HG03571 (cell line): ENCODE results near the gene HDGFL2.

Experiments used
- ATAC-seq: cut with Tn5 transposase; IDR thresholded peaks from one replicate; pipeline ENCODE4 v1.9.1; 2021; ENCODE audit not compliant: unreplicated experiment

Gene HDGFL2

DNA sequence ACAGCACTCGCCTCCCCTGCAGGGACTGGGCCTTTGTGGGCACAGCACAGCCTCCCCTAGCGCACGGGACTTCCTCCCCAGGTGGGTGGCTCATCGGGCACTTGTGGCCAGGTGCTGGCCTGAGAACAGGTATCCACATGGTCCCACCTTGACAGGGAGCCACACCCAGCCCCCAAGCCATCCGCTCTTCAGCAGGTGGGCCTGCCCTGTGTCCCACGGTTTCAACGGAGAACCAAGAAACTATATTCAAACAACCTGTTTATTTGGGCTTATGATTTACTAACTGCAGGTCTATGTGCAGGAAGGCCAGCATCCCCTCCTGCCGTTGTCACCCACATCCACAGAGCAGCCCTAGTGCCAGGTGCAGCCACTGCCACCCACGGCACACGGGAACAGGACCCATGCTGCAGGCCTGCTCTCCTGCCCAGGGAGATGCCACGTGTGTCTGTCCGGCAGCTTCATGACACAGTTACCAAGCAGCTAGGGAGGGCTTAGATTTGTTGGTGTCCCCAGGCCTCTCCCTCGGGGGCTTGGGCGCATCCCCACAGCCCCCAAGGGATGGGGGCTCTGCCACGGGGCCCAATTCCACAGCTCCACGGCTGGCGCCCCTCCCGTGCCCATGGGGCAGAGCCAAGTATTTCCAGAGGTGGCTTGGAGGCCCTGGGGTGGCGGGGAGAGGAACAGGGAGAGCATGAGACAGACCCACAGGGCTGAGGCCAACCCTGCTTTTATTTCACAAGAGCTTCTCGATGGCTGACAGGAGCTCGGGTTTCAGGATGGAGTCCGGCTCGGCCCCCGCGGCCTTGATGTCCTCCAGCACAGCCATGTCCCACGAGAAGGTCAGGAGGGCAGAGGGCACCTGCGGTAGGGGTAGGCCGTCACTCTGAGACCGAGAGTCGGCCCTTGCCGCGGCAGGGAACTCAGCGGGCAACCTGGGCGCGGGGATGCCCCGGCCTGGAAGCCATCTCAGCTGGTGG lies 27.0 kb upstream of the HDGFL2 start:
- ATAC-seq: no peak

DNA sequence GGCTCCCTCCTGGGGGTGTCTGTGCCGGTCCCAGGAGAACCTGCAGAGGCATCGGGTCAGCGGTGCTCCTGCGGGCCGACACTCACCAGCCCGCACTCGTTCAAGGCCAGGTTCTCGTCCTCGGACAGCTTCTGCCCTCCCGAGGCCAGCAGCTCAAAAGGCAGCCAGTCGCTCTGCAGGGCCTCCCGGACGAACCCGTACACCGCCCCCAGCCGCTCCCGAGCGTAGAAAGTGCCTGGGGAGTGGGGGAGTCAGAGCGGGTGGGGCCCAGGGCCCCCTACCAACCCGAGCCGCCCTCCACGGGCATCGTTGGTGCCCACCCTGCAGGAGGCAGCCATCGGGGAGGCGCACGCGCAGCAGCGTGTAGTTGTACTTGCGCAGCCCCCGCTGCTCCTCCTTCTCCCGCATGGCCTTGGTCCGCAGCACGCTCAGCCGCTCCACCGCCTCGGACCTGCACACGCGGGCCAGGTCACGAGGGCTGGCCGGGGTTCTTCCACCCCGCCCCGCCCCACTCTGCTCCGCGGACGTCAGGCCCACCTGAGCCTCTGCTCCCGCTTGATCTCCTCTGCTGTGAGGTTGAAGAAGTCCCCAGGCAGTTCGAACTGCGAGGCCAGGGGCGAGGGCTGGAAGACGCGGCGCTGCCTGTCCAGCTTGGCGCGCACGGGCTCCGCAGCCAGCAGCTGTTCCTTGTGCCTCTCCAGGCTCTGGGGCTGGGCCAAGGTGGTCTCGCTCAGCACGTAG lies 26.0 kb upstream of the HDGFL2 start:
- no peak for ATAC-seq

DNA sequence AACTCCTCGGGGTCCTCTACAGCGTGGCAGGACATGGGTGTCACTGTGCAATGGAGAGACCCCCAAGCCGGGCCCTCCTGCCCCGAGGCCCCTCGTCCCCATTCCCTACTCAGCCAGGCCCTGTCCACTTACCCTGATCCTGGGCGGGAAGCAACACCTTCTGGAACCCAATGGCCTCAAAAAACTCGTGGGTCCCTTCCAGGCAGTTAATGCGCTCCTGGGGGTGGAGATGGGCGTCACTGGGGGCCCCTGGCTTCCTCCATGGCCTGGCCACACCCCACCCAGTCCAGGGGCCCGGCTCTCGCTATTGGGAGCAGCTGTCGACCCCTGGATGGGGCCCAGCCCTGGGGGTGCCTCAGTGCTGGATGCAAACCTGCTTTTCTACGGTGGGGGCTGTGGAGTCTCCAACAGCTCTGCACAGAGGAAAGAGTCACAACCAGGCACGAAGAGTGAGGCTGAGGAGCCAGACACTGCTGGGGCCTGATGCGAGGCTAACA lies 25.3 kb upstream of the HDGFL2 start:
- no peak for ATAC-seq

DNA sequence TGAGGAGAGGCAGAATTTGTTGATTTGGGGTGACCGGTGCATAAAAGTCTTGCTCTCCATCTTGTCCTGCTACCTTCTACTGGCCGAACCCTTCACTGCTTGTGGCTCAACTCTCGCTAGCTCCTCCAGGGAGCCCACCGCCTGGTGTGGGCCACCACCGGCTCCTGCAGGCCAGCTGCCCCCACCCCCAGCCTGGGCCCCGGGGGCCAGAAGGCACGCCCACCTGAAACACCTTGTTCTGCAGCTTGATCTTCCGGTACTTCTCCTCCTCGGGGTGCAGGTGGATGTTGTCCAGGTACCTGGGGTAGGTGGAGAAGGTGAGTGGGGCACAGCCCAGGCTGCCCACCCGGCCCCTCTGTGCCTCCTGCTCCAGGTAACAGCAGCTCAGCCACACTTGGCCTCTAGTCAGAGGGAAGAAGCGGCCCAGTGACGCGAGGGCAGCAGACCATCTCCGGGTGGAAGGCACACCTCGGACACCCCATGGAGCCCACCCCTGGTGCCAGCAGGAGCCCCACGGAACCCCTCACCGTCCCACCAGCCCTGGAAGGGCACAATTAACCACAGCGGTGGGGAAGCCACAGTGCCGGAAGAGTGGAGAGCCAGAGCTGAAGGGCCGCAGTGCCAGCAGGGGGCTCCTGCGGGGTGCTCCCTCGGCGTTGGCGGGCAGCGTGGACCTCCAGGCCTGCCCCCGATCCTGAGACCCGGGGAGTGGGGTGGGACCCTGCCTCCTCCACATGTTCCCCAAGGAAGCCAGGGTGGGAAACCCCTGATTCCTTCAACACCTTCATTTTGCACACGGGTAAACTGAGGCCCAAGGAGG lies 24.6 kb upstream of the HDGFL2 start:
- no peak for ATAC-seq

DNA sequence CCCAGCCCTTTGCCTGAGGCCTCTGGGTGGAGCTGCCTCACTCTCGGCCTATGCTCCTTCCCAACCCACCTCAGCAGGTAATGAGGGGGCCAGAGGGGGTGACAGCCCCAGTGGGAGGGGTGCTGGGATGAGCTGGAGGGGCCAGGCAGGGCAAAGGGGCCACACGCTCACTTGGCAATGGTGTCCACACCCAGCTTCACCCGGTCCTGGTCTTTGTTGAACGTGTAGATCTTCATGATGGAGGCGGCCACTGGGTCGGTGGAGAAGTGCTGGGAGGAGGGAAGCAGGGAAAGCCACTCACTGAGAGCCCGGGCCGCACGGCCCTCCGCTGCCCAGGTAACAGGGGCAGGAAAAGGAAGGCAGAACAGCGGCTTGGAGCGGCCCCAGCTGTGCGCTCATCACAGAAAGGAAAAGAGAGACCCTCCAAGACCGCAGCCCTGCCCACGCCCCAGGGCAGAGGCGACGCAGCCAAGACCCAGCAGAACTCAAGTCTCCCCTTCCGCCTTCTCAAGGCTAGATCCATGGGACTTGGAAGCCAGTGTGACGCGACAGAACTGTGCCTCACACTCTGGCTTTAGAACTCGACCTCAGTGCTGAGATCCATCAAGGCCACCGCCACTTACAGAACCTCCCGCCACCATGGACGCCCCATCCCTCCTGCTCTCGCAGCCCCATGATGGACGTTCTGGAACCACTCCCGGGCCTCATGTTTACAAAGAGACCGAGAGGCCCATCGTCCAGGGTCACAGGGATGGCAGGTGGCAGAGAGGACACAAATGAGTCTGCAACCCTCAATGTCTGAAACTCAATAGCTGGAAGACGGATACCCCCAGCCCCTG lies 23.7 kb upstream of the HDGFL2 start:
- ATAC-seq: no peak

DNA sequence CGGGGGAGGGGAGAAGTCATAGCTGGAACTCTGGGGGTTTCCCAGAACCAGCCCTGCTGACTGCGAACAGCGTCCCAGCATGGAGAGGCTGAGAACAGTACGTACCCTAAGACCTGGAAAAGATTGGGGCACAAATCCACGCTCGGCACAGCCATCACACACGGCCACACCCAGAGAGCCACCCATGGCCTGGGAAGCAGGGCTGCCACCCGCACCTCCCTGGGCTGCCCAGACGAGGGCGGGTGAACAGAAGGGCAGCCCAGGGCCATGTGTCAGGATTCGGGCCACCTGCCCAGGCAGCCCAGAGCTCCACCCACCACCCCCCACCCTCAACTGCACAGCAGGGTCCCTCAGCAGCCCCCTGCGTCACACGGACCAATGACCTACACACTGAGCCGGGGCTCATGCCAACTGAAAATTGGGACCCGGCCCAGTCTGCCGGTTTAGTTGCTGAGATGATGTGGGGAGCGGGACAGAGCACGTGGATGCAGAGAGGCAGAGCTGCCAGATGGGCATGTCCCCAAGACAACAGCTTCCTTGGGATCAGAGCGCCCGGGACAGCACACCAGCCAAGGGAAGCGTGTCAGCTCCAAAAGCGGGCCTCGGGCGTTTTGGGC lies 23.0 kb upstream of the HDGFL2 start:
- no peak for ATAC-seq

DNA sequence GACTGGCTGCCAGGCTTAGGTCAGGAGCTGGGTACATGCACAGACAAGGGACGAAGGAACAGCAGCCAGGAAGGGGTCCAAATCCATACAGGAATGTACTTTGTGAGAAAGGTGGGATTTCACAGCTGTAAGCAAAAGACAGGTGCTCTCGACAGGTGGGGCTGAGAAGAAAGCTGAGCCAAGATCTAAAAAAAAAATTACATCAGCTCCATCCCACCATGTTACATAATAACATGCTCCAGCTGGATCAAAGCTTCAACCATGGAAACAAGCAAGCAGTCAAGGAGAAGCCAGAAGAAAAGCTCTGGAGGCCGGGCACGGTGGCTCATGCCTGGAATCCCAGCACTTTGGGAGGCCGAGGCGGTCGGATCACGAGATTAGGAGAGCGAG lies 22.5 kb upstream of the HDGFL2 start:
- no peak for ATAC-seq

DNA sequence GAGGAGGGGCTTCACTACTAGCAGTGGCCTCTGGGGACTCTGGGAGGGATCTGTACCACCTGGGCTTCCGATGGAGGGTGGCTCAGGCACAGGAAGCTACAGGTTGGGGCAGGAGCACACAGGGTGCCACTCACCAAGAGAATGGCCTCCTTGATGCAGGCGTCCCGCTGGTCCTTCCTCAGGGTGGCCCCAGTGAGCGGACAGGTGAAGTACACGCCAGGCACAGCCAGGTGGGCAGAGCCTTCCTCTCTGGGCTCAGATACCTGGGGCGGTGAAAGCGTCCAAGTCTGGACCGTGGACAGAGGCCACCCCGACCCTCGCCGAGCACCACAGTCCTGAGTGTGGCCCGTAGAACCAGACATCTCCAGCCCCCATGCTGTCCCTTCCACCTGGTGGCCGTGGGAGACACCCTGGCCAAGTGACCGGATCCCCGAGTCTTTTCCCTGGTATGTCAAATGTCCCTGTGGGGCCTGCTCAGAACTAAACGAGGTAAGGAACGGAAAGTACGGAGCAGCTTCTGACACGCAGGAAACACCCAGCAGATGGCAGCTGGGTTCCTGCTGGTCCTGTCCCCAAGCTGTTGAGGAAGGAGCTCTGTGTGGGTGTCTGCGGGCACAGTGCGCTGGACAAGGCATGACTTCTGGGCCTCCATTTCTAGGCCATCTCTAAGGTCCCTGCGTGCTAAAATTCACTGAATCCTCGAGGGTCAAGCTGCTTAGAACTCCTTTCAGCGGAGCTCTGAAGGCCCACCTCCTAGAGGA lies 19.7 kb upstream of the HDGFL2 start:
- no peak for ATAC-seq

DNA sequence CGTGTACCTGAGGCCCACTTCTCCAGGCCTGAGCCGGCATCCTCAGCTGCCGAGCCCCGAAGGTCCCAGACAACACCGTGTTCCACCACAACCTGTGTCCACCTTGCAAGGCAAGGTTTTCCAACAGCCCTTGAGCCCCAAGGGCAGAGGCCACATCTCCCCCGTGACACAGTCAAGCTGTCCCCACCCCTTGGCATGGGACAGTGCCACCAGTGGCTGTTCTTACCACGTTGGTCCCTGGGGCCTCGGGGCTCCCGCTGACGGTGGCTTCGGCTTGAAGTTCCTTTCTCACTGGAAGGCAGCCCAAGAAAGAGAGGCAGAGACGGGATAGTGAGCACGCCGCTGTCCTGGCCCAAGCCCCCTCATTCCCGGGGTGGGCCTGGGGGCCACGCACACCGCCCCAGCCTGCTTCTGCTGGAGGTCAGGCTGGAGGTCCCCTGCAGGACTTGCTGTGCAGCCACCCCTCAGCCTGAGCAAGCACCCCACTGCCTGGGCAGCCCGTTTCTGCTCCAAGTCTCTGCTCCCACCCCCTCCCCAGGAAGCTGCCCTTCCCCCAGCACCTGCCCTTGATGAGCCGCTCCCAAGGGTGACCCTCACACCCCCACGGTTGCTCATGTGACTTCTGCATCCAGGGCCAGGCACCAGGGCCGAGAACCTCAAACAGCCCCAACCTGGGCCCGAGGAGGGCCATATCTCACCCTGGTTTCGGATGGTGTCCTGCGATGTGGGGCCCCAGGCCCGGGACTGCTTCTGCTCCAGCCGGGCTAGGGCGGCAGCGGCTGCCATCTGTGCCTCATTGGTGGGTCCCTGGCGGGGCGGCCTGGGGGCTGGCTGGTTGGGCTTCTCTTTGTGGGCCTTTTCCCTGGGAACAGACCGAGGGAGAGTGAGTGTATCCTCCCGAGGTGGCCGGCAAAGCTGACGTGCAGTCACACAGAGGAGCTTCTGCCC lies 18.6 kb upstream of the HDGFL2 start:
- no peak for ATAC-seq

DNA sequence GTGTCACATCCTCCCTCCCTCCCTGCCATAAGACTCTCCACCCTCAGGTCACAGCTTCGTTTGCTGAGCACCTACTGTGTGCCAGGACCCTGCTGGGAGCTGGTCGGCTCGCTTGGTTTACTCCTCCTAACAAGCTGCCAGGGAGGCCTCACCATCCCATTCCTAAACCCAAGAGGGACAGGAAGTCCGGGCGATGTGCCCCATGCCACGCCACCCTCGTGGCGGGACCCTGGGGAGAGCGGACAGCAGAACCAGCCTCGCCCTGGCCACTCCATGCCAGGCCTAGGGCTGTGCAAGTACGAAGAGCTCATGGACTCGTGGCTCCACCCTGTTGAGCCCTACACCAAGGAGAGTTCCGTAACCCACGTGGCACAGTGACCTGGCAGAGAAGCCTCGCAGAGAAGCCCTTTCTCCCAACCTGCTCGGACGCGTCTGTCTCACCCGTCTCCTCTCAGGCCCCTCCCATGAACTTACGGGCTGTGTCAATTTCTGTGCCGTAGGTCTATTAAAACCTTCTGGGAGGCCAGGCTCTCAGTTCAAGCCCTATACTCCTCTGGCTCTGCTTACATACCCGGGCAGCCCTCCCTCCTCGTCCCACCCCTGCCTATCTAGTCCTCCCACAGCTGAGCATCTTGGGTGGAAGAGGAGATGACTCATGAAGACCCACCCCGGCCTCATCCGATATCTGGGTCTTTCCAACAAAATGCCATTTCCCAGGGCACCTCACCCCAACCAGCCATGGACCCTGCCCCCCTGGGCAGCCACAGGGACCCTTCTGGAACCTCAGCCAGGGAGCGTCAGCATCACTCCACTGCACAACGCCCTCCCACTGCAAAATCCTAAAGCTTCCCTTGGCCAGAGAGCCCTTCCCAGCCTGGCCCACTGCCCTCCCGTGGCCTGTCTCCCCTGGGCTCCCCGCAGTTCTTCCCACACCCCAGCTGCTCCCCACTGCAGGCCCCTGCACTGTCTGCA lies 17.1 kb upstream of the HDGFL2 start:
- ATAC-seq: no peak

DNA sequence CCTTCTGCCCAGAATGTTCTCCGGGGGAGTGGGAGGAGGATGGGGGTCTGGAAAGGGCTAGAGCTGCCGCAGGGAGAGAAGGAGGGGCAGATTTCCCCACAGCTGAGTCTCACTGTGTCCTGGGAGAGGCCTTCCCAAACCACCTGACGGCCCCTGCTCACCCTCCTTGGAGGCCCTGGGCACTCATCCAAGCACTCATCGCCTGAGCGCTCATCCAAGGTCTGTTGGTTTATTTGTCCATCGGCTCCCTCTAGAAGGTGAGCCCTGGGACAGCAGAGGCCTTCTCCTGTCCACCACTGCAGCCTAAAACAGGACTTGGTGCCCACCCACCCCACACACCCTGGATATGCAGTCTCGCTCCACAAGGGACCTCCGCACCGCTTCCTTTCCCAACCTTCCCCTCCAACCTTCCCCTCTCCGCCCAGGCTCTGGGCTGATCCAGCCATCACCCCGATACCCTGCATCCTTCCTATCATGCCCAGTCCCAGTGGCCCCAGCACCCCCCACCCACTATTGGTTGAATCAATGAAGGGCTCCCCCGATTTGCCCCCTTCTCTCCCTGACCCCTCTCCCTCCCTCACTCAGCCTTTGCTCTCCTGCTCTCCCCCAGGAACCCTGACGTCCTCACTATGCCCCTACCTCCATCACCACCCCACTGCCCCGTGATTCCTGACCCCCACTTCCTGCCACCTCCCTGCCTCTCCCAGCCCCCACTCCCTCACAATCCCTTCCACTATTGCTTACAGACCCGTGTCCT lies 16.2 kb upstream of the HDGFL2 start:
- ATAC-seq: no peak

DNA sequence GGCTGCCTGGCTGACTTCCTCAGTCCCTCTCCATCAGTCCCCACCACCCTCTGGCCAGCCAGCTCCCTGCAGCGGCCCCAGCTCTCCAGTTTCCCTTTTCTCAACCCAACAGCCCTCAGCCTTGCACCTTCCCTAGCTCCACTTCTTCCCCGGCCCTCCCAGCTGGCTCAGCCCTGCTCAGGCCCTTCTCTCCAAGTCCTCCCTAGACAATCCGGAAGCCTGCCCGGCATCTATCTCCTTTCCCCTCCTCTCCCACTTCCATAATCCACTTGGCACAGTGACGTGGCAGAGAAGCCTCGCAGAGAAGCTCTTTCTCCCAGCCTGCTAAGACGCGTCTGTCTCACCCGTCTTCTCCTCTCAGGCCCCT lies 15.6 kb upstream of the HDGFL2 start:
- no peak for ATAC-seq

DNA sequence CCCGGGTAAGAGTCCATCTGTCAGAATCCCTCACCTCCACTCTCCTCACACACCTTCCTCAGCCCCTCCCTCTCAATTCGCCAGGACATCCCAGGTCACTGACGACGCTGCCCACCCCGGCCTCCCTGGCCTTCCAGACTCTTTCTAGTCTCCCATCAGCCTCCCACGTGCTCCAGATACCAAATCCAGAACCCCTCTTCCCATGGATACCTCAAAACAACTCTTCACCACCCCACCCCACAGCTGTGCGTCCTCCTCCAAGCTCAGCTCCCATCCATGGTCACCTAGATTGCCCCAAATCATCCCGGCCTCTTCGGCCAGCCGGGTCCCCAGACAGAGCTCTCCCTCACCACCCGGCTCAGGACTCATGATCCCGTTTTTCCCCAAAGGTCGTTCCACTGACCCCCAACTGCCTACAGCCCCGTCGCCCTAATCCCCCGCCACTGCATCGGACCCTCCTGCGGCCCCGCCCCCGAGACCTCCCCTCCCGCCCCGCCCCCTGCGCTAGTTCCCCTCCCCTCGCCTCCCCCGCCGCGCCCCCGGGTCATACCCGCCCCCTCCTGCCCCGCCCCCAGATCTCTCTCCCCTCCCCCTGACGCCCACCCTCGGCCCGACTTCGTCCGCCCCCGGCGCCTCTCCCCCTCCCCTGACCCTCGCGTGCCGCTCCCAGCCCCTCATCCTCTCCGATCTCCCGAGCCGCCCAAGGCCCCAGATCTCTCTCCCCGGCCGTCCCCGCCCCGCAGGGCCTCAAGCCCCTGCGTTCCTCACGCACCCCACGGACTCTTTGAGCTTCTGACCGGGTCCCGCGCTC lies 15.0 kb upstream of the HDGFL2 start:
- ATAC-seq: no peak

DNA sequence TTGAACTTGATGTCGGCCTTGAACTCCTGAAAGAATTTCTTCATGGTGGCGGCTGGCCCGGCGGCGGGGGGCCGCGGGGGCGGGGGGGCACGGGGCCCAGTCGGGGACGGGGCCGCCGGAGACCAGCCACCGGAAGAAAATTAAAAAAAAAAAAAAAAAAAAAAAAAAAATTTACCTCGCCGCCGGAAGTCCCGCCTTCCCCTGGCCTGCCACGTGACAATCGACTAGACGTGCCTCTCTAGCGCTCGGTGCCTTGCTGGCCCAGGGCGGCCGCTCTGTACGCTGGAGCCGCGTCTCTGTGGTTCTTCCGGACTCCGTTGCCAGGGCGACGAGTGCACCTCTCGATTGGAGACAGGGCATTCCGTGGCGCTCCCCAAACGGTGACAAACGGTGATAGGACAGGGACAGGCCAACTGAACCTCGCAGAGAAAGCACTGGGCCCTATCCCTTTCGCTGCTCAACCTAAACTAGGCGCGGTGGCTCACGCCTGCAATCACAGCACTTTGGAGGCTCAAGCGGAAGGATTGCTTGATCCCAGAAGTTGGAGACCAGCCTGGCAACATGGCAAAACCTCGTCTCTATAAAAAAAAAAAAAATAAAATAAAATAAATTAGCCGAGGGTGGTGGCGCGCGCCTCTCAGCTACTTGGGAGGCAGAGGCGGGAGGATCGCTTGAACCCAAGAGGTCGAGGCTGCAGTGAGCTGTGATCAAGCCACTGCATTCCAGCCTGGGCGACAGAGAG lies 14.3 kb upstream of the HDGFL2 start, which contains the start of gene UBXN6:
TSS of gene UBXN6 (minus strand) at position 141 of the 742 bp plus-strand sequence. CDS start at position 44, 97 bp downstream.
- peak; percentile 79 for ATAC-seq
